Lung (tissue), 12 donors: ENCODE results near the gene GPC6. TPM values are rescaled to one million over a fixed set of nuclear protein-coding genes. Genes with fewer than 3 reads are reported as not detected.

ENCODE experiments used
- ATAC-seq: fragments of 200-7000 bp; cut with Tn5 transposase; one replicate; pipeline ENCODE4 v1.9.1; 2020; ENCODE audit warnings: moderate number of reproducible peaks; ENCODE audit not compliant: insufficient read depth, low FRiP score
- DNase-seq, 3 donors: peaks; one replicate each; pipeline ENCODE4 v3.0.0-alpha.2; 2013 to 2017
- H3K27ac ChIP-seq, 2 donors: one replicate each; pipeline ENCODE4 v1.5.1; 2013; ENCODE audit warnings: mild to moderate bottlenecking in 2 of 2, moderate library complexity in 2 of 2, control low read depth in 1 of 2, inconsistent platforms in 1 of 2, low read depth in 1 of 2, low read length in 1 of 2
- H3K27me3 ChIP-seq, 3 donors: one replicate each; pipeline ENCODE4 v1.5.1; 2013; ENCODE audit warnings: low read length in 2 of 3; ENCODE audit not compliant: control insufficient read depth in 3 of 3, insufficient read depth in 3 of 3
- H3K36me3 ChIP-seq, 4 donors: one replicate each; pipeline ENCODE4 v1.5.1; 2013; ENCODE audit warnings: low read length in 4 of 4, mild to moderate bottlenecking in 1 of 4, moderate library complexity in 1 of 4; ENCODE audit not compliant: control insufficient read depth in 4 of 4, insufficient read depth in 4 of 4
- H3K4me1 ChIP-seq, 5 donors: one replicate each; pipeline ENCODE4 v1.5.1; 2013; ENCODE audit warnings: low read length in 5 of 5, mild to moderate bottlenecking in 2 of 5, moderate library complexity in 1 of 5; ENCODE audit not compliant: control insufficient read depth in 5 of 5, insufficient read depth in 5 of 5
- H3K4me3 ChIP-seq: one replicate; pipeline ENCODE4 v1.5.1; 2013; ENCODE audit warnings: mild to moderate bottlenecking, control low read depth, moderate library complexity
- H3K9ac ChIP-seq, 2 donors: one replicate each; pipeline ENCODE4 v1.5.1; 2013; ENCODE audit warnings: low read length in 2 of 2, control low read depth in 1 of 2; ENCODE audit not compliant: insufficient read depth in 1 of 2
- H3K9me3 ChIP-seq, 4 donors: one replicate each; pipeline ENCODE4 v1.5.1; 2013; ENCODE audit warnings: low read length in 3 of 4, mild to moderate bottlenecking in 1 of 4, moderate library complexity in 1 of 4; ENCODE audit not compliant: control insufficient read depth in 4 of 4, insufficient read depth in 3 of 4
- WGBS, 2 donors: extraction: QIAGEN DNeasy Blood & Tissue Kit; methylation state at CpG; one replicate each; pipeline ENCODE4 v1.1.7; 2013; 5-methylcytosine and 5-hydroxymethylcytosine counted together
- polyA plus RNA-seq, 2 donors: library from polyadenylated mRNA; stranded (reverse); fragments of 200-250 nt; gene quantifications; one replicate each; pipeline ENCODE4 v1.2.1, GENCODE V29; 2013
- total RNA-seq, 2 donors: library from RNA; depleted of rRNA in 1 of 2; stranded (reverse); fragments of >200 nt in 1 of 2; gene quantifications; one replicate each; pipeline ENCODE4 v1.2.1, GENCODE V29; 2014 to 2021
- TF ChIP-seq, protein P1 (sequence below): IDR thresholded peaks from 2 replicates; pipeline ENCODE4 v1.5.1; 2012; ENCODE audit warnings: mild to moderate bottlenecking; ENCODE audit errors: control extremely low read depth, extremely low read depth
- donor health status: control.
- donor health status: control.
- donor health status: Bipolar disorder and iron deficiency.
- donor health status: healthy.
- donor health status: DM: yes; HTN: yes; CAD: no.

Gene GPC6
- total and polyA plus RNA-seq, 4 donors: 0.45 to 31.4 (median 4.8) TPM

DNA sequence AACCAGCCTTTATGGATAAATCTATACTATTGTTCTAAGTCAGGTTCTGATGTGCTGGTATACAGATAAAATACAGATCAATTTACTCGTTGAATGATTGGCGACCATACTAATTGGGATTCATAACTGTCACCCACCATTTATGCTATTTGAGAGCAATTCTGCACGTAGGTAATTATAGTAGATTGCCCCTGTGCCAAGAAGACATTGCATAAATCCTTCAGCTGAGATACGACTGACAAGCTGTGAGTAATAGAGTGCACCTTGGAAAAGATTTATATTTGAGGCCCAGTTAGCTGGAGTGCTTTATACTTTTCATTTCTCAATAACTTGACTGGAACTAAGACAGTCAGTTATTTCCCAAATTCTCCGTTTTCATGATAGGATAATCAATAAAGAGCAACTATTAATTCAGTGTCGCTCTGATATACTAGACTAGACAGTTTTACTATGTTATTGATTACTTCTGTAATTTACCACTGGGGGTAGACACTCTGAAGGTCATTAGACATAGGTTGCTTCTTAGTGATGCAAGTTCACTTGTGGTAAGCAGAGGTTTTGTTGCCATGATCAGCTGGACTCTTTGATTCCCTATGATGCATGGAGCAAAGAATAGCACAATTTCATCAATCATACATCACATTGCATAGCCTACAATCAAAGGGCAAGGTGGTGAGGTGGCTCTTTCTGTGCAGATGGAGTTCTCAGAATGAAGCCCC is 536.3 kb downstream of the GPC6 start:
- TF ChIP-seq, protein P1, sequence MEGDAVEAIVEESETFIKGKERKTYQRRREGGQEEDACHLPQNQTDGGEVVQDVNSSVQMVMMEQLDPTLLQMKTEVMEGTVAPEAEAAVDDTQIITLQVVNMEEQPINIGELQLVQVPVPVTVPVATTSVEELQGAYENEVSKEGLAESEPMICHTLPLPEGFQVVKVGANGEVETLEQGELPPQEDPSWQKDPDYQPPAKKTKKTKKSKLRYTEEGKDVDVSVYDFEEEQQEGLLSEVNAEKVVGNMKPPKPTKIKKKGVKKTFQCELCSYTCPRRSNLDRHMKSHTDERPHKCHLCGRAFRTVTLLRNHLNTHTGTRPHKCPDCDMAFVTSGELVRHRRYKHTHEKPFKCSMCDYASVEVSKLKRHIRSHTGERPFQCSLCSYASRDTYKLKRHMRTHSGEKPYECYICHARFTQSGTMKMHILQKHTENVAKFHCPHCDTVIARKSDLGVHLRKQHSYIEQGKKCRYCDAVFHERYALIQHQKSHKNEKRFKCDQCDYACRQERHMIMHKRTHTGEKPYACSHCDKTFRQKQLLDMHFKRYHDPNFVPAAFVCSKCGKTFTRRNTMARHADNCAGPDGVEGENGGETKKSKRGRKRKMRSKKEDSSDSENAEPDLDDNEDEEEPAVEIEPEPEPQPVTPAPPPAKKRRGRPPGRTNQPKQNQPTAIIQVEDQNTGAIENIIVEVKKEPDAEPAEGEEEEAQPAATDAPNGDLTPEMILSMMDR: no peak
- Histone ChIP-seq H3K4me3 (no peak overlapping the region), H3K4me1 (peaks cover 0 to 13% (median 0%) of the 10 kb centered on the region in 5 donors), H3K27ac (no peak overlapping the region), H3K9ac (no peak overlapping the region), H3K27me3 (no peaks in the 10 kb centered on the region), H3K9me3 (no peaks in the 10 kb centered on the region), H3K36me3 (no peaks in the 10 kb centered on the region)
- ATAC-seq (no peak), DNase-seq (no peak)
- WGBS, 2 donors: 85 to 89% methylated on average over 6 of the region's 6 CpGs

- ATAC-seq (no peak), DNase-seq (no peak)
- Histone ChIP-seq H3K4me1 (peaks cover 0 to 28% (median 0%) of the 10 kb centered on the region in 5 donors), H3K36me3 (no peaks in the 10 kb centered on the region), H3K9ac (no peak overlapping the region), H3K27me3 (no peaks in the 10 kb centered on the region), H3K9me3 (no peaks in the 10 kb centered on the region), H3K27ac (no peak overlapping the region), H3K4me3 (no peak overlapping the region)
- TF ChIP-seq, protein P1: no peak
- 94% methylated on average over 2 of the region's 2 CpGs for WGBS, 2 donors
Measured at GRCh38 chr13:93765062-93765461, 538.5 kb downstream of the GPC6 start.

DNA sequence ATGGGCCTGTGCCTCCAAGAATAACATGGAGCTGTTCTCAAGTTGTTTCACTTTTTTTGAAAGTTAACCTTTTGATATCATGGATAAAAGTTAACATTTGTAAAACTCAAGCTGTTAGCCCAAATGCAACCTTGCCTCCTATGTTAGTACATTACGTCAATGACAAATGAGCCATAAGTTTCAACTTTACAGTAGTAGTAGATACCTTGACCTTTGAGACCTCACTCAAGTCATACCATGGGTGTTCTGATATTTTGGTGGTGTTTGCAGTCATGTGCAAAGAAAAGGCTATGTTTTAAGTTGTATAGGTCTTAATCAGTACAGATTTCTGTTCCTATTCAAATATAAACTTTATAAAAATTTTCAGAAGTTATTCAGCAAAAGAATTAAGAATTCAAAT is 539.2 kb downstream of the GPC6 start:
- Histone ChIP-seq H3K36me3 (no peaks in the 10 kb centered on the region), H3K4me1 (peaks cover 0 to 34% (median 0%) of the 10 kb centered on the region in 5 donors), H3K9ac (no peak overlapping the region), H3K4me3 (no peak overlapping the region), H3K9me3 (no peaks in the 10 kb centered on the region), H3K27me3 (no peaks in the 10 kb centered on the region), H3K27ac (no peak overlapping the region)
- TF ChIP-seq, protein P1: no peak
- WGBS, 2 donors: 90 to 94% methylated on average over 1 of the region's 1 CpG
- DNase-seq (no peak), ATAC-seq (no peak)
